ENCODE measurements around the gene IL1RAP. TPM values are rescaled to one million over a fixed set of nuclear protein-coding genes. Genes with fewer than 3 reads are reported as not detected.

IL1RAP gene
- total RNA-seq, 4 donors from 2014 or later, result 3.4 to 6.9 (median 4.9) TPM

GRCh38 chr3:190521998-190522397 lies 8.1 kb downstream of the IL1RAP start:
- TF ChIP-seq CTCF (IDR thresholded peaks at IDR 0.05) (no peak), POLR2A (IDR thresholded peaks at IDR 0.05) (no peak)
- H3K4me3 ChIP-seq, result no peak overlapping the region
- no peaks in the 10 kb centered on the region for H3K9me3 ChIP-seq
- H3K4me1 ChIP-seq, result no peaks in the 10 kb centered on the region
- no peaks in the 10 kb centered on the region for H3K36me3 ChIP-seq
- no peak overlapping the region for H3K27ac ChIP-seq
- no peaks in the 10 kb centered on the region for H3K27me3 ChIP-seq
- DNase-seq, result no peak

GRCh38 chr3:190522621-190523222 lies 8.8 kb downstream of the IL1RAP start:
- Histone ChIP-seq H3K4me3 (no peak overlapping the region), H3K27ac (no peak overlapping the region), H3K36me3 (no peaks in the 10 kb centered on the region), H3K9me3 (no peaks in the 10 kb centered on the region), H3K4me1 (no peaks in the 10 kb centered on the region), H3K27me3 (no peaks in the 10 kb centered on the region)
- DNase-seq, result no peak
- no peak for TF ChIP-seq POLR2A (IDR thresholded peaks at IDR 0.05)
- no peak for TF ChIP-seq CTCF (IDR thresholded peaks at IDR 0.05)

- Histone ChIP-seq H3K27me3 (no peaks in the 10 kb centered on the region), H3K4me1 (no peaks in the 10 kb centered on the region), H3K27ac (no peak overlapping the region), H3K36me3 (no peaks in the 10 kb centered on the region), H3K9me3 (no peaks in the 10 kb centered on the region), H3K4me3 (no peak overlapping the region)
- TF ChIP-seq CTCF (IDR thresholded peaks at IDR 0.05) (no peak), POLR2A (IDR thresholded peaks at IDR 0.05) (no peak)
- no peak for DNase-seq
Observed at GRCh38 chr3:190524942-190525341, 11.1 kb downstream of the IL1RAP start.

- no peak for DNase-seq
- TF ChIP-seq POLR2A (IDR thresholded peaks at IDR 0.05), result no peak
- no peak for TF ChIP-seq CTCF (IDR thresholded peaks at IDR 0.05)
- no peaks in the 10 kb centered on the region for H3K36me3 ChIP-seq
- H3K4me3 ChIP-seq, result no peak overlapping the region
- H3K27me3 ChIP-seq, result no peaks in the 10 kb centered on the region
- H3K9me3 ChIP-seq, result no peaks in the 10 kb centered on the region
- no peaks in the 10 kb centered on the region for H3K4me1 ChIP-seq
- H3K27ac ChIP-seq, result no peak overlapping the region
Observed at GRCh38 chr3:190525634-190526033, 11.7 kb downstream of the IL1RAP start.

GRCh38 chr3:190526787-190527762 lies 13.2 kb downstream of the IL1RAP start:
- H3K4me1 ChIP-seq, result no peaks in the 10 kb centered on the region
- no peaks in the 10 kb centered on the region for H3K9me3 ChIP-seq
- TF ChIP-seq POLR2A (IDR thresholded peaks at IDR 0.05) (no peak), CTCF (IDR thresholded peaks at IDR 0.05) (no peak)
- H3K27ac ChIP-seq, result no peak overlapping the region
- H3K36me3 ChIP-seq, result no peaks in the 10 kb centered on the region
- no peak overlapping the region for H3K4me3 ChIP-seq
- no peaks in the 10 kb centered on the region for H3K27me3 ChIP-seq
- DNase-seq, result no peak
